Eye (tissue), 1 donor: ENCODE measurements around the gene FGFBP1.

Source experiments
- DNase-seq: peaks from one replicate; pipeline ENCODE4 v3.0.0-alpha.2; 2015

FGFBP1 gene

DNA sequence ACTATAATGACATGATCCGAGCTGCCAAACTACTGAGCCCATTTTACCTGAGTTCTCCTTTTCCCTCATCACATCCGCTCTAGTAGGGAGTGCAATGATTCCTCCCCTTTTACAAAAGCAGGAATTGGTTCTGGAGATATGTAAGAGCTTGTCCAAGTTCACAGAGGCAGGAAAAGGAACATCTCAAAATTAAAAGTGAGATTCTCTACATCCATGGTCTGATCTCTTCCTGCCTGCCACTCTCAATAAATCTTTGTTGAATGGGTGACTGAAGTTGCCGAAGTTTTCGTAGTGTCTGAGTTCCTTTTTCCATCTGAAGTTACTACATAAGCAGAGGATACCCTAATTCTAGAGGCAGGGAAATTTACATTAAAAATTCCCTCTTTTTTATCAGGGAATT lies at the start of gene FGFBP1:
FGFBP1 (minus strand) TSS at position 101 of the 400 bp plus-strand sequence. CDS start 2,108 bp downstream, outside the sequence.
- no peak for DNase-seq

DNA sequence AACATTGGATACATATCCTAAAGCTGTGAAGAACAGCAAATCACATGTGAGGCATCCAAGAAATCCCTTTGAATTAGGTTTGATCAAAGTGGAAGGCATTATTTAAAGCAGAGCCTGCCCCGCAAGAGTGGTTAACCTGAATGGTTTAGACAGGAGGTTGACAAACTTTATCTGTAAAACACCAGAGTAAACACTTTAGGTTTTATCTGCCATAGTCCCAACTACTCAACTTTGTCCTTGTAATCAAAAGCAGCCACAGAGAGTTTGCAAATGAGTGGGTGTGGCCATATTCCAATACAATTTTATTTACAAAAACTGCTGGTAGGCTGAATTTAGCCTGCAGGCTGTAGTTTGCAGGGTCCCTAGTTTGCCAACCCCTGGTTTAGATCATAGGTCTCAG lies 49.7 kb upstream of the FGFBP1 start:
- DNase-seq, result no peak

DNA sequence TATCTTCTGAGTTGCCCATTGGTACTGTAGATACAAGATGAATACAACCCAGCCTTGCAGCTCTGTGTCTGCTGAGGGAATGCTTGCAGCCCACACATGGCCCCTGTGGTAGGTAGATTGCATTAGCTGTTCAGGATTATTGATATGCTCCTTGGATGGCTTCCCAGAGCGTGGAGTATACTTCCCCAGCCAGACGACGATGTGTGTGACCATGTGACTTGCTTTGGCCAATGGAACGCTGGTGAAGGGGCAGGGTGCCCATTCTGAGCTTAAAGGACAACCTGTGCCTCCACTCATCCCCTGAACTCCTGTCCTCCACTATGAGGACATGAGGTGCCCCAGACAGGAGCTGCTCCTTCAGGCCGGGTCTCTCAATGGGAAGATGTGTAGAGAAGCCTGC lies 48.4 kb upstream of the FGFBP1 start:
- DNase-seq, result no peak

DNA sequence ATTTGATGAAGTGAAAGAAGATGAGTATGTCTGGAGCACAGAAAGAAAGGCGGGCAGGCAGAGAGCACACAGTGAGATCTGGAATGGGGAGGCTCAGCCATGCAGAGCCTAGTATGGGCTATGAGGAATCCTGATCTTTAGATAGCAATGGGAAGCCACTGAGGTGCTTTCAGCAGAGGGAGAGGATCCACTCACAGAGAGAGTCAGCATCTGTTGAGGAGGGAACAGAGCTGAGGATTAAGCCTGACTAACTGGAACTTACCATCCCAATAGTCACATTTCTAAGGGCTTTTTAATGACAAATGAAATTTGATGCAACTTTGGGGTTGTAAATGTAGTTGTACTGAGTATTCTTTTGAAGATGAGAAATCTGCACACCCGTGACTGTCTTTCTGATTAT lies 45.1 kb upstream of the FGFBP1 start:
- no peak for DNase-seq

DNA sequence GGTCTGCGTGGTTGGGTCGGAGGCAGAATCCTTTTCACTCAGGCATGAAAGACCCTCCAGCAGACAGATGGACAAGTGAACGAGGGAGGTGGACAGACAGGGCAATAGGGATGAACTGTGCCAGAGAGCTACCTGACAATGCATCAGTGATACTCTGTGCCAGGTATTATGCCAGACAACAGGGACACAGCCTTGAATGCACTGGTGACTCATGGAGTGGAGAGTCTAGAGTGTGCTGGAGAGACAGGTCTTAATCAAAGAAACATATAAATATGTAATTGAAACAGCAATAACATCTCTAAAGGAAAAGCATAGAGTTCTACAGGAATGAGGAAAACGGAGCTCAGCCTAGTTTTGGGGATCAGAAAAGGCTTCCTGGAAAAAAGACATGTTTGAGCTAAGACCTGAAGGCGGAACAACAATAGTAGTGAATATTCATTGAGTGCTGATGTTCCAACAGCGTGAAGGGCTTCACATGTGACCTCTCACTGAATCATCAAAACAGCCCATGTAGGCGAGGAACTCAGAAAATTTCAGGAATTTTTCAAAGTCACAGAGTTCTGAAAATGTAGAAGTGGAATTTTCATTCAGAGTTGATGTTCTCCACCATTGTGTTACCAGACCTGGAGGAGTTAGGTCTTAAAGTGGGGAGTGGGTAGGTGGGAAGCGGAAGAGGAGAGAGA lies 44.4 kb upstream of the FGFBP1 start:
- no peak for DNase-seq

DNA sequence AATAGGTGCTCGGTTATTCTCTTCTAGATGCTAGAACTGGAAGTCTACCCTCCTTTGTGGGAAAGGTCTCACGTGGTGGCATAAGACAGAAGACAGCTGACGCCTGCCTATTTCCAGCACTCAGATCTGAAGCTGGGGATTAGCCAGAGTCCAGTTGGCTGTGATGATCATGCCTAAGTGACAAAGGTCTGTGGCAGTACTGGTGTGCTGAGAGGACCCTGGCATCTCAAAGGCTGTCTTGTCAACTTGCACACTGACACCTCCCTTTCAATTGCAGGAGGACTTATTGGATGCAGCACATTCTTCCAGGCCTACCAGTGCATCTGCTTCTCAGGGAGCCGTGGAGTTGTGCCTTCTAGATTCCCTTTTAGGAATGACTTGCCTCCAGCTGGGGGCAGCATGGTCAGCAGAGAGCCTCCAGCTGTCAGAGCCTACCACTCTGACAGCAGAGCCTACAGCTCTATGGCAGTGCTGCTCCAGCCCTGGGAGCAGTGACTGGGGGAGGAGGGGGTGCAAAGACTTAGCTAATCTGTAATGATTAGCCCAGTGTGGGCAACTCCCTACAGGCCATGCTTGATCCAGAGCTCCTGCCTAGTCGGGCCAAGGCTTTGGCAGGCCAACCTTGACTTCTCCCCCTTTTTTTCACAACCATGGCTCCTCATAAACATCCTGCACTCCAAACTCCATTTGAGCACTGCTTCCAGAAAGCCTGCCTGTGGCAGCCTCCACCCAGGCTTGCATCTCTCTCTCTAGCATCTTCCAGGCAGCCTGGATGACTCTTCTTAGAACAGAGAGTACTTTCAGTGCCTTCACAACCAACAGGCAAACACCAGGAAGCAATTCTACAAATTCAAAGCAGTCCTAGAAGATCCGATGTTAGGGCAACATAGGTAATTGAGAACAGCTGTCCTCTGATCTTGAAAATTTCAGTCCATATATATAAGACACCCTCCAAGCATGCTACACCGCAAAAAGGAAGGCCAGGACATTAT lies 38.2 kb upstream of the FGFBP1 start:
- DNase-seq, result peak; percentile 28

DNA sequence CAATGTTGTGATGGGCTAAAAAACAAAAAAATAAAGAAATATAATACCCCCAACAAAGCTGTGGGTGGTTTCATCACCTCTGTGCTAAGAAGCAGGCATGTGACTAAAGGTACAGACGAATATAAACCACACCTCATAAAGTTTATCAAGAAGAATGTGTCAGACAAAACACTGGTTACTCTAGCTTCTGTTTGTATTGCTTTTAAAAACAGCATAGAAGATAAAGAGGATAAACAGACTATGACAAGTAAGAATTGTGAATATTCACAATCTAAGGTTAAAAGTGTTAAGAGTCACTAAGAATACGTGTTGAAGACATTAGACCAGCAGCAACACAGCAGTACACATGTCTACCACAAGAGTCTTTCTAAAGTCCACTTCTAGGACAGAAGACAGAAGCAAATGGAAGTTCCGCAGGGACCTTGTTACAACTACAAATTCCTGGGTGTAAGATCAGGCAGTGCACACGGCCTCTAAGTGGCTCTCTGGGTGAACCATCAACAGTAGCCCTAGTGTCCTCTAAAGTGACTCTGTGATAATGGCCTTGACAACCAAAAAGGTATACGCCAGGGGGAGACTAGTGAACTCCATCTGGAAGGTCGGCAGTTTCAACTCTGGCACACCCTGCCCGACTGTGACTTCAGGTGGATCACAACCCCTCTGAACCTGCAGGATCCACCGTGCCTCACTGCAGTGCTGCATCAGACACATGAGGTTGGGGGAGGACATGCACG lies 32.7 kb upstream of the FGFBP1 start:
- no peak for DNase-seq

DNA sequence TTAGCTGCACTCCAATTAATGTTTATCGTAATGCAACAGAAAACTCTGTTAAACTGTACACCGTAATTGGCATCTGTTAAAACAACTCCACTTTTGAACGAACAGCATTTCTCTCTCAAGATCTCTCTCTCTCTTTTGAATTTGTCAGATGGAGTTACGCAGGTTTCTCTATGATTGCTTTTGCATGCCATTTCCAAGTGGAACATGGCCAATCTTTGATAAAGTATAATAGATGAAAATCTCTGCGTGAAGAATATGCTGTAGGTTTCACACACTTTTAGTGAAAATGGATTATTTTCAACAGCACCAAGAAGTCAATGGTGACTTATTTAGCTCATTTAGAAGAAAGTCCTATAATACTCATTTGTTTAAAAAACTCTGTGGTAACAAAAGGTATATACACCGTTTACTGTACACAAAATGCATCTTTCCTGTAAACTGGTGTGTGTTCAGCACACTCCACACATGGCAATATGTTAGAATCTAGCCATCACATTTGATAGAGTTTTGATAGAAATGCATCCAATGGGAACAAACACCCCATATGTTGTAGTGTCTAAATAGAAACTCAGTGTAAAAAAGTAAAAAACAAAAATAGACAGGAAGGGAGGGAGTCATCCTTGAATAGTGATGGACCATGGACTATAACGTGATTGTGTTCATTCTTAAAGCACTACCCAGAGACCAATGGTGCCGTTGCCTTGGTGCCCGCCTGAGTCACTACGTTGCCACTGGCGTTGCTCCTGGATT lies 30.2 kb upstream of the FGFBP1 start:
- DNase-seq, result no peak

DNA sequence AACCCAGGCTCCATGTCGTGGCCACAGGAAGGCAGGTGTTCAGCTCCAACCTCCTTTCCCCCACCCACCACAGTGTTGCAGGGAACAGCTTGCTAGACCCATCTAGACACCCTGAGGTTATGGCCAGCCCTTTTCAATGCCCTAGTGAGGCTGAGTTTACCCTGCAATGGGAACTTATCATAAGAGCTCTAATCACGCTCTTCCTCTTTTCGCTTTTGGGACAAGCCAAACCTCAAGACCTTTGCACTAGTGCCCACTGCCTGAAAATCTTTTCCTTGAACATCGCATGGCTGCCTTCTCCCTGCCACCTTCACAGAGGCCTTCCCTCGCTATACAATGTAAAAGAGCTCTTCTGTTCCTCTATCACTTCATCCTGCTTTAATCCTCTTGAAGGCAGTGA lies 26.8 kb upstream of the FGFBP1 start:
- no peak for DNase-seq

DNA sequence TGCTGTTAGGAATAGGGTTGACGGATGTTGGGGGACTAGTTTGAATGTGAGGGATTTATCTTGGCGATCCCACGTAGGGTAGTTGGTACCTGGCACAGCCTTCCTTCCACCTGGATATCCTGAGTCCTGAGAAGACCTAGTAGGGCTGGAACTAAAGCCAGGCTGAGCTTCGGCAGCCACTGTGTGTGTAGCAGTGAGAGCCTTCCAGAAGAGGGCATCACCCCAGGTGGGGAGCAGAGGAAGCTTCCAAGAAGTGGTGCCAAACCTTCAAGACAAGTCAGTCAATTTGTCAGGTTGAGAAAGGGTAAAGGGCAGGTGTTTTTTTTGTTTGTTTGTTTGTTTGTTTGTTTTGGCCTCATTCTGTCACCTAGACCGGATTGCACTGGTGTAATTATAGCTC lies 25.6 kb upstream of the FGFBP1 start:
- DNase-seq, result no peak

DNA sequence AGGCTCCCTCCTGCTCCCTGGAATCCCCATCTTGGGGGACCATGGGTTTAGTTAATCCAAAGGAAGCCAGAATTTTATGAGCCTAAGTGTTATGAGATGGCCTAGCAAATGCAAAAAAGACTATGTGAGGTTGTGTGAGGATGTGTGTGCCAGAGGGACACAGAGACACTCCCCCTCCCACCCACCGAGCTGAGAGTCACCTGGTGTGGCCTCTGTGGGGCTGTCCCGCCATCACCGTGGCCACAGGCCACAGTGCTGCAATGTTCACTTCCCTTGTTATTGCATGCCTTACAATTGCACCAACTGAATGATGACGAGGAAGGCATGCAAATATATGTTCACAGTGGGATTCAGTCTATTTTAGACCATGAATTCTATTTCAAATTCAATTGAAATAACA lies 25.0 kb upstream of the FGFBP1 start:
- DNase-seq, result no peak

DNA sequence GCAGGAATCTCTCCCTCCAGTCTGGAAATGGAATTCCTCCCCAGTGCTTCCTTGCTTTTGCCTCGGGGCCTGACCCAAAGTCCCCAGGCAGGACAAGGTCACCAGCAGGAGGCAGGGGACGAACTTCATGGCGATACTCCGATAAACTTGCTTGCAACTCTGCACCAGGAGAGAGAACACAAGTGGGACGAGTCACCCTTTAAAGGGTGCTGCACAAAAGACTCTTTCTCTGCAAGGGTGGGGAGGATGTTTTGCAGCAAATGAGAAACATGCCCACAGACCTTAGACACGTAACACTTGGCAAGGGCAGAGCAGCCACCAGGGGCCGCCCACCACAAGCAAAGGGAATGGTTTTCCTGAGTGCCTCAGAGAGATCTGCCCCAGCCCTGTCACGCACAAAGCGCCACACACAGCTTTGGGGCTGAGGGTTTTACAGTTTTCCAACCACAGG lies 24.5 kb upstream of the FGFBP1 start, which contains the start of gene FGFBP2:
FGFBP2 (minus strand) TSS at position 175 of the 451 bp plus-strand sequence; CDS start at position 129, 46 bp downstream.
- peak; percentile 40 for DNase-seq

DNA sequence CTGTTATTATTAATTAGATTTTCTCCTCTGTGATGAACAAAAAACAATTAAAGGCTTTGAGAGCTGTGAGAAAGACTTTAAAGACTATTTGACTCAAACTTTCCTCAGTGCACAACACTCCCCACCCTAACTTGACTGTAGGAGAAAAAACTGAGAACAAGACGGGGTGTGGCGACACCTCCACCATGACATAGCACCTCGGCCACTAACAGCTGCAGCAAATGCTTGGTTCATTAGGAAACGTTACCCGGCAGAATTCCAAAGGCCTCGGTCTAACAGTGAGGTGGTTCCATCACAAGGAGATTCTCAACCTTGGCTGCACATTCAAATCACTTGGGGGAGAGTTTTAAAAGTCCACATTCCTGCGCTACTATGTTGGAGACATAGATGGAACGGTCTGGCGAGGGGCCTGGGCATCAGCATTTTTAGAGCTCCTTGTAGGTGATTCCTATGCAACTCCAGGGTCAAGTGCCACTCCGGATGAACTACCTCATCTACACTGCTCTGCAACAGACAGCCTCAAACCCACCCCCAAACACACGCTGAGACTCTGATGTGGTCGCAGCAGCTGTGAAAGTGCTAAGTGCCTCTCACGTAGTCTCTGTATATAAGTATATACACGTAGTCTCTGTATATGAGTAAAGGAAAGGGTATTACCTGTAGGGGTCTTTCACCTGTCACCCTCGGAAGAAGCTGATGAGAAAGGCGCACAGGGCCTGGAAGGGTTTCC lies 23.4 kb upstream of the FGFBP1 start:
- DNase-seq, result no peak

DNA sequence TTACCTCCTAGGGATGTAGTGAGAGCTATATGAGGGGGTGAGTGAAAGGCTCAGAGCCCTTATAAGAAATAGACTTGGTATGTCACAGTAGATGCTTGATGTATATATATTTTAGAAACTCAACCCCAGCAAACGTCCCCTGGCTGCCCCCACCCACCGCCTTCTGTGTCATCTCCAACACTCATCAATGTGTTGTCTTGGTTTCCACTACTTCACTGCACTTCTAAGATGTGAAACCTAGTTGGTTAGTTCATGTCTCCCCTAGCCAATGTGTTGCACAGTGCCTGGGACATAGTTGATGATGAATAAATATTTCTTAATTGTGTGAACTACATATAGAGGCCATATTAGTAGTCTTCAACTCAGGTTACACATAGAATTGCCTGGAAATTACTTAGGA lies 20.0 kb upstream of the FGFBP1 start:
- DNase-seq, result no peak

DNA sequence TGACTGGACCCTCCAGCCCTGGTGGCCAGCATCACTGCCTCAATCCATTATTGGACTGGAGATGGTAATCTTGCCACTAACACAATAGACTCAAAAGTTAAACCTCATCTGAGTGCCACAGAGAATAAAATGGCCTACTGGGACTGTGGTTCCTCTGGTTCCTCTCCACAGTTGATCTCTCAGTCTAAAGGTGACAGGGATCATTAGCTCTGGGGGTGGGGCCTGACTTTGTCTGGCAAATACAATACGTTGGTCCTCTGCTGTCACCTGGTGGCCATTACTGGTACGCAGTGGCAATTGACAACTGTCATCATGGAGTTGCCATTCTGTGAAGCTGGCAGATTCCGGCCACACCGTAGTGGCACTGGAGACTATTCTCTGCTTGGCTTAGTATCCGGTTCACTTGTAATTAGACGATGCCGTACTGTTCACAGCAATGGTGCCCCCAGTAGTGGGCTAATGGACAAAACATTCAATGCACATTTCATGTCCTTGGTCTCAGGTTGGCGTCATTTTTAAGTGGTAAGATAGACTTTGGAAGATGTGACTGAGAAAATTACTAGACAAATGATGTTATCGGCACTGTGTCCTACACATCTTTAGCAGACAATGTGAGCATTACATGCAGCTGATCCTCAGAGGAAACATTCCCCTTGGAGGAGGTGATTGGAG lies 17.8 kb upstream of the FGFBP1 start:
- DNase-seq, result peak; percentile 74

DNA sequence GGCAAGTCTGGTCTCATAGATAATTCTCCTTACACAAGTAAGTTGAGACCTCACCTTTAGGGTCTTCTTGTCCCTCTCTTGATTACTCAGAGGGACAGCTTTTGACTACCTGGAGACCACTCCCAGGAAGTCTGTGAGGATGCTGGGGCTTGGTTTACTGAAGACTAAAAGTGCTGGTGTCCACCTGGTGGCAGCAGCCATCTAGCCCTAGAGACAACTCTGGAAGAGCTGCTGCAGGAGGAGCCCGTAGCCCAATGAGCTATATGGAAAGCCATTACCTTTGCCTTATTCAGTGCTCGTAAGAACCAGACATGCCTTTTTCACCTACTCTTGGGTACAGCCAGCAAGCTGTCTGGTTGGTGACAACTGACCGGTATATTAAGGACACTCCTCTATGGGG lies 17.1 kb upstream of the FGFBP1 start:
- DNase-seq, result no peak

DNA sequence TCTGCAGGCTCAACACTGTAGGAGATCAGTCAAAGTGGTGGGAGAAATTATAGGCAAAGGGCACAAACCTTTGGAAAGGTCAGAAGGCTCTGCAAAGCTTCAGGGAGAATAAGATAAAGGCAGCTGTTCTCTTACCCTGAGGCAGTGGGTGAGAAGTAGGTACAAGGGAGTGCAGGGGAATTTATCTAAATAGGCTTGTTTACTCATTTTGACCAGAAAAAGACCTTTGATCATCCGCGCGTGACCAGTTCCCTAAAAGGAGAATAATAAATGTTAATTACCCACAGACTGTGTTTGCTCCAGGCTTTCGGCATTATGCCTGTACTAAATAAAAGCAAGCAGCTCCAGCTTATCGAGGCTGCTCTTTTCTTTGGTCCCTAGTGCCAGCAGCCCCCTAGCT lies 15.1 kb upstream of the FGFBP1 start:
- DNase-seq, result no peak

DNA sequence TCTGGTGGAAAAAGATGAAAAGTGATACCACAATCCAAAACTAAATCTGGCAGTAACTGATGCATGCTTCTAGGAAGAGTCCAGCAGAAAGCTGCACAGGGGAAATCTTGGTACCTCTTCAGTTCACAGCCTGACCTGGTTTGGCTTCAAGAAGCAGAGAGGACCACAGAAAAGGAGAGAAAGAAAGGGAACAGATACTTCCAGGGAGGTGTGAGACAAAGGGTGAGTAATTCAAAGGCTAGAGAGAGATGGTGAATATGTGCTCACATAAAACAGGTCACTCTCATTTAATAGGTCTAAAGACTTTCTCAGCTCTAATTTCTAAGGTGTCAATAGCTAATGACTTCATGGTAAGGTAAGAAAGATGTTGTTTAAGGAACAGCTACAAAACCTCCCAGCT lies 13.2 kb upstream of the FGFBP1 start:
- DNase-seq, result no peak

DNA sequence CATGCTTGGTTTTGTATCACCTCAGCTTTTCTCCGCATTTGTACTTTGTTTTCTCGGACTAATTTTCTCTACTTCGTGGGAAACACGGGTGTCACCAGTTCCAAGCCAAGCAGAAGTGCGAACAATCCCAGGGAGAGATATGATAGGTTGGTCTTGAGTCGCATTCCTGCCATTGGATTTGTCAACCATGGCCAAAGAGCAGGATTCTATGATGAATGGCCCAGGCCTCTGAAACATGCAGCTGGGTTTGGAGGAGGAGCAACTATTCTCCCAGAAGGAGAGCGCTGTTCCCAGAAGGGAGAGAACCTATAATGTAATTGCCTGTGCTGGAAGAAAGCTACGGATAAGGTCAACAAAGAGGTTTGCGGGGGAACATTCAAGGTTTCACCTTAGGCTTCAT lies 10.3 kb upstream of the FGFBP1 start:
- DNase-seq, result no peak

DNA sequence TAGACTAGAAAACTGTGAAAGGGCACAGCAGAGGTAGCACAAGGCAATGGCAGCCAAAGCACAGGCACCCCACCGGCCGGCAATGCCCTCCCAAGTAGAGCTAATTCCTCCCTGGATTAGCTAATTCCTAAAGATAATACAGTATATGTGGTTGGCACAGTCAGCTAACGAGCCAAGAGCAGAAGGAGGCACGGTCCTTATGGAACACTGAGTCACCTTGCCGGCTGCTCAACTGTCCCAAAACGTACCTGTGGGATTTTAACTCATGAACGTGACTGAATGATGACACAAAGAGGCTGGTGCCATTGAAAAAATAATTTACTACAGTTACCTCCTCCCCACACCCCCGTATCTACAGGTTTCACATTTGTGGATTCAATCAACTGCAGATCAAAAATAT lies 9.1 kb upstream of the FGFBP1 start:
- no peak for DNase-seq

DNA sequence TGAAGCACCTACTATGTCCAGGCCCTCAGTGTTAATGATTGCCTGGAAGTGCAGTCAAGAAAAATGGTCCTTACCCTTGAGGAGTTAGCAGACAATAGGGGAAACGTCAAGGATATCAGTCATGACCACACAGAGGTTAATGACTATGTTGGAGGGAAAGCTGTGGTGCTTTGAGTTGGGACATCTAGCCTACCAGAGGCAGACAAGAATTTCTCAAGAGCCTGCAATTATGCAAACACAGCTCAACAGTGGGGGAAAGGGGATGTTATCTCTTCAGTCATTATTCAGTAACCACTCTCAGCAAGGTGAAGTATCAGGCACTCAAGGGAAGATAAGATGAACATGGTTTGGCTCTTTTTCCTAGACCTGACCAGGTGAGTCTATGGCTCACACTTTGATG lies 7.0 kb upstream of the FGFBP1 start:
- no peak for DNase-seq
